ENCODE results near the gene SHH.

SHH gene

DNA sequence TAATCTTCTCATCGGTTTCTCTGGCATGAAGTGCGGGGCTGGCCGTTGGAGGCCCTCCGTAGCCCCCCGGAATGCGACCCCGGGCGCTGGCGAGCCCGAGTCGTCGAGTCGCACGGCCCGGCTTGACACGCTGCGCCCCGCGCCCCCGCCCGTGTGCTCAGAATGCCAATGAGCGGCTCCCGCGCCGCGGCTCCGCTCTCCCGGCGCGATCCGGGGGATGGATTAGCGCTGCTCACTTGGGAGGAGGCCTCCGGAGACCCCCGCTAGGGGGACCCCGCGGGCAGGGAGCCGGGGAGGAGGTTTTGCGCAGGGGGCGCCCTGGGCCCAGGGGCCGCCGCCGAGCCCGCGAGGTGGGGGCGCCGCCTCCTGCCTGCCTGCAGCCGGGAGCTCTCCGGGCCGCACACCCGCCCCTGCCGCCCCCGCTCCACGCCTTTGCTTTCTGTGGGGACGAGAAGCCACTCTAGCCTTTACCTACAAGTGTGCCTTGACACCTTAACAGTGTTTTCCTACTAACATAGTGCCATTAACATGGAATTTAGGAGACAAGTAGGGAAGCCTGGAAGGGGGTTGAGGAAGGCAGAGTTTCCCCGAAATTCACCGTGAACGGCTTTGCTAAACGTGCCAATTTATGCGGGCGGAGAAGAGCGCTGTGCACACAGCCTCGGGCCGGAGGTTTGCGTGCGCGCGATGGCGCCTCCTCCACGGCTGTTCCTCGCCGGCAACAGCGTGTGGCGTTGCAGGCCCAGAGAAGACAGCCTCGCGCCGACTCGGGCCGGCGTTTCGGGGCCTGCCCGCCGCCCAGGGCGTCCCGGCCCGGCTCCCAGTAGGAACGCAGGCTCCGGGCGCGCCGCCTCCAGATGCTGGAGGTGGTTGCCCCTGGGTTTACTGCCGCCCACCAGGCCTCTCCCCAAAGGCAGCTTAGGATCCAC, 7.1 kb downstream of the SHH start:
- DNase-seq = no peak

GRCh38 chr7:155804431-155804831, 7.8 kb downstream of the SHH start:
- DNase-seq = no peak

- no peak for DNase-seq
Measured at GRCh38 chr7:155803418-155804376, 8.6 kb downstream of the SHH start.

DNA sequence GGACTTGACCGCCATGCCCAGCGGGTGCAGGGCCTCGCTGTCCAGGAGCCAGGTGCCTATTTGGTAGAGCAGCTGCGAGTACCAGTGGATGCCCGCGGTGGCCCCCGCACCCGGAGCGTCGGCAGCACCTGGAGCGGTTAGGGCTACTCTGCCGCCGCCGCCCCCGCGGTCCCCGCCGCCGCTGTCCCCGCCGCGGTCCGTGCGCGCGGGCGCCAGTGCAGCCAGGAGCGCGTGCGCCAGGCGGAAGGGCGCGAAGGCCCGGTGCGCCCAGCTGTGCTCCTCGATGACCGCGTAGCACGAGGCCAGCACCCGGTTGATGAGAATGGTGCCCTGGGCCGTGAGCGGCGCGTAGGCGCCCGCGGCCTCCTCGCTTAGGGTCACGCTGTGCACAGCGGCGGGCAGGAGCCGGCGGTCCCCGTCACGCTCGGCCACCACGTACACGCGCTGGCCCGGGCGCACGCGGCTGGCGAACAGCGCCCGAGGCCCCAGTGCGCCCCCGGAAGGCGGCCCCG, 9.3 kb downstream of the SHH start:
- no peak for DNase-seq

DNA sequence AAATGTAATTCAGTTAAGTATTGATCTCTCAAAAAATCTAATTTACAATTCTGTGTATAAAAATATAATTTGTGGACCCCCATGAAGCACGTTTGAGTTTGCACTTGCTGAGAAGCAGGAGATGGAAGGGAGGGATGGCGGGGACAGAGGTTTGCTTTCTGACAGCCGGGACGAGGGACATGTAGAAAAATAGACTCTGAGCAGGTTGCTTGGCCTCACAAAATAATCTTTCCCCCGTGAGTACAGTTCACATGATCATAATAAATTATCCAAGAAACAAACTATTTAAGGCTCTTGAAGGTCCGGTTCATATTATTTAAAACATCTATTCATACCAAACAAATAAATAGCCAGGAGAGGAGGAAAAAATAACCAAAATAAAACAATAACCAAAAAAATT, 10.0 kb downstream of the SHH start:
- DNase-seq = no peak

GRCh38 chr7:155800741-155801267, 11.5 kb downstream of the SHH start:
- DNase-seq = no peak

GRCh38 chr7:155800301-155800700, 12.0 kb downstream of the SHH start:
- no peak for DNase-seq

DNA sequence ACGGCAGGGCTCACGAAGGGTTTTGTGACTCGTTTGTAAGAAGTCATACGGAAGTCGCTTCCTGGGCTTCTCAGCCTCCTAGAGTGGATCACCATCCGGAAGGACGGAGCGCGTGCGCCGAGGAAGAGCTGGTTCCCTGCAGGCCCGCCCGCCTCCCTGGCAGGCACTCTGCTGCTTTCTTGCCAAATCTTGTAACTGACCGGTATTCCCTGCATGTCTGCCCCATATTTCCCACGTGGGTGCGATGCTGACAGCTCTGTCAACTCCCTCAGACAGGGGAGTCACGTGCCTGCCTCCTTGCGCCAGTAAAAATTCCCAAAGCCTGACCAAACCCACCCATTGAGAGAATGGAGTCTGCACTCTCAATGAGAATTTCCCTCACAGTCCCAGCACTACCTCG, 12.7 kb downstream of the SHH start:
- no peak for DNase-seq

DNA sequence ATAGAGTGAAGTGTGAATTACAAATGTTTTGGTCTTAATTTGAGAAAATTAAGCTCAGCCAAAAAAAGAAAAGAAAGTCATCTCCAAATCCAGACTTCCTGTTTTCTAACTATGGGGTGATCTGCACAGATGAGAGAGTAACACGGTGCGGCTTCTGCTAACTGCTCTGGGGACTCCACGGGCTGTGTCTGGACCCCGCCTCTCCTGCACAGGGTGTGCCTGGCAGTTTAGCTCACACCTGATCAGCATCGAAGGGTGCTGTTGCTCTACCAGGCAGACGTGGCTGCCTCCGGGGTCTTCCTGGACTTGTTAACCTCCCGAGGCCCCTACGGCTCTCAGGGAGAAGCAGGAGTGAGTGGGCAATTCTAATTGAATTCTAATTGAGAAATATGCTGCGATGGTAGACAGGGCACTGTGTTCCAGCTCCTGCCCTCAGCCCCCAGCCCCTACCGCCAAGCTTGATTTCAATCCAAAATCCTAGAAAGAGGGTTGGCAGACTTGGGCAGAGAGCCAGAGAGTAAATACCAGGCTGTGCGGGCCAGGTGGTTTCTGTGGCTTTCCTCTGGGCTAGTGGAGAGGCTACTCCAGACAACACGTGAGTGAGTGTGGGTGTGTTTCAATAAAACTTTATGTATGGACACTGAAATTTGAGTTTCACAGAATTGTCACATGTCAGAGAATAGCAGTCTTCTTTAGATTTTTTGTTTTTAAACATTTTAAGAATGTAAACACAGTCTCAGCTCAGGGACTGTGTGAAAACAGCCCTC, 13.4 kb downstream of the SHH start:
- no peak for DNase-seq

DNA sequence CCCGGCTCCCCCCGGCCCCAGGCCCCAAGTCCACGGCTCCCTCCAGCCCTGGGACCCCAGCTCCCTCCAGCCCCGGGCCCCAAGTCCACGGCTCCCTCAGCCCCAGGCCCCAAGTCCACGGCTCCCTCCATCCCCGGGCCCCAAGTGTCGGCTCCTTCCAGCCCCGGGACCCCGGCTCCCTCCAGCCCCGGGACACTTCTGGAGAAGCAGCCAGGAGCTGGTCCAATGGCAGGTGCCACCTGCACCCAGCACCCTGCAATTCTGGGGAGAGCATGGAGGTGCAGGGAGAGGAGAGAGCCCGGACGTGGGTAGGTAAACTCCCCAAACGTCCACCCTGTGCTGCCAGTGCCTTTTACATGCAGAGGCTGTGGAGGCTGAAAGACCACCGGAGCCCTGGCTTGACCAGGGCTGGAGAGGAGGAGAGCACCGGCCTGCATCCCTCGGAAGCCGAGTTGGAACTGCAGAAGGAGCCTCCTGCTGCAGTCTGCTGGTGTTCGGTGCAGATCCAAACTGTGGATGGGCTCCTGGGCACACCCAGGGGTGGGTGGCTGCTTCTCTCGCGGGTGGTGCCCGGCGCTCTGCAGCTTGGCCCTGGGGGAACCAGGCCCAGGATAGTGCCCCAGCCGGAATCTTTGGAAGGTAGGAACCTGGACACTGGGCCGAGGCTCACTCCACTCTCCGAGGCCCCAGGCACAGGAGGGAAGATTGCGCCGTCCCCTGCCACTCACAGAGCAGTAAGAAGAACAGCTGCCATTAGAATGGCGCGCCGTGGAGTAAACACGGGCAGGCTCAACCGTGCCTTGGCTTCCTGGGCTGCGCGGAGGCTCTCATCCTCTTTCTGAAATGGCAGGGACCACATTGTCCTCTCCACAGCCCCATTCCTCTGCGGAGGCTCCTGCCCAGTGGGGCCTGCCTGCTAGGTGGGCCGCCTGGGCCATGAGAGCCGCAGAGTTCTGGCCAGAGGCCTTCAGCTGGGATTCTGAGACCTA, 14.7 kb downstream of the SHH start:
- no peak for DNase-seq

DNA sequence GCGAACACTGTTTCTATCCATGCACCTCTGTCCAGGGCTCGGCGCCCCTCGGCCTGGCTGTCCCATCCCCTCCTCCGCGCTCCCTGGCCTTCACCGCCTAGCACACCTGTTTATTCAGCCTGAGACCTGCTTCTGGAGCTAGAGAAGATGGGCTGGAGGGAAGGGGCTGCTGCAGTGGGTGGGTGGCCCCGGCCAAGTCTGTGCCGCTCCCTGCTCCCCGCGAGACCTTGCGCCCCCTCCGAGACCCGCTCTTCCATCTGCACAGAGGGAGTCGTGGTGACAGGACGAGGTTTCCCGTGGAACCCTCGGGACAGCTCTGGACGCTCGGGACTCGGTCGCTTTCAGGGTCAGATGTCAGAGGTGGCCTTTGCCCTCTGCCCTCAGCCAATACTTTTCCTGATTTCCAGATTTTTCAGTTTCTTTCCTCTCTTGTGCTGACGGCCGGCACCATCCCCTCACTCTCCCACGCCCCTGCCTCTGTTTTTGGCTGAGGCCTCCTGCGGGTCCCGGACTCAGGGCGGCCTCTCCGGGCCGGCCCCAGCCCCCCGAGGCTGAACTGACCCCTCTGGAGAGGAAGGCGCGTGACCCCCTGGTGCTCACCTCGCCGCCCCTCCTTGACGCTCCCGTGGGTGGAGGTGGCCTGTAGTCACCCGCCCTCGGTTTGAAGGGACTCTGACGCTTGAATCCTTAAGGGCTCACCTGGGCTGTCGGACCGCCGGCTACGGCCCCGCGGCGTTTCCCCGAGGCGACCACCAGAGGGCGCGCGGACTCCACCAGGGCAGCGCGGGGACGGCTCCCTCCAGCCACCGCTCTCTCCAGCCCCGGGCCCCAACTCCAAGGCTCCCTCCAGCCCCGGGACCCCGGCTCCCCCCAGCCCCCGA, 15.6 kb downstream of the SHH start:
- DNase-seq = no peak

- DNase-seq = no peak
Measured at GRCh38 chr7:155795951-155796350, 16.3 kb downstream of the SHH start.

DNA sequence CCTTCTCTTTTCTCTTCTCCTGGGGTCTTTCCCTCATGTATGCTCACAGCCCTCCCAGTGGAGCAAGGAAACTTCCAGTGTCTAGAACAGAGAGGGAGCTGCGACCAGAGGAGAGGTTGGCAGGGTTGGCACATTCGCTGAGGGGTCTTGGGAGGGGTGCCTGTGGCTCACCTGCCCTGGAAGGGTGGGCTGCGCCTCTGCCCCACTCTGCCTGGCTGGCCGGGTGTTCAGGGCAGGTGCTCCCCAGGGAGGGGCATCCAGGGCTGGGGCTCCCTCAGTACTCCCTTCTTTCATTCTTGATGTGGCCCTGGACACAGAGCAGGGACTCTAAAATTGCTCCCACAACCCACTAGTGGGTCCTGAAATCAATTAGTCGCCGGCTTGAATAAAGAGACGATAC, 16.9 kb downstream of the SHH start:
- no peak for DNase-seq

GRCh38 chr7:155794196-155794595, 18.1 kb downstream of the SHH start:
- no peak for DNase-seq

DNA sequence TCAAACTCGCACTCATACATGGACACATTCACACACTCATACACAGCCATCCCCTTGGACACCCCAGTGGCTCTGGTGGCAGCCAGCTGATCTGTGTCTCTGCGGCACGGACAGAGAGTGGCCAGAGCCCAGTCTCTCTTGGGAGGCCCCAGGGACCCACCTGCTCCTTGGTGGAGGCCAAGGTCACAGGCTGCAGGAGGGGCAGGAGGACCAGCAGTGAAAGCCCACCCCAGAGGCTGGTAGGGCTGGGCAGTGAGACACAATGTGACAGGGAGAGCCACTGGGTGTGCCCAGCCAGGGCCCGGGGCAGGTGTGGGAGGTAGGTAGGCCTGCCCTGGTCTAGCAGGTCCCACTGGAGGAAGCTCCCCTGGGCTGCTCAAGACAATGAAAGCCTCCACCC, 18.5 kb downstream of the SHH start:
- no peak for DNase-seq

DNA sequence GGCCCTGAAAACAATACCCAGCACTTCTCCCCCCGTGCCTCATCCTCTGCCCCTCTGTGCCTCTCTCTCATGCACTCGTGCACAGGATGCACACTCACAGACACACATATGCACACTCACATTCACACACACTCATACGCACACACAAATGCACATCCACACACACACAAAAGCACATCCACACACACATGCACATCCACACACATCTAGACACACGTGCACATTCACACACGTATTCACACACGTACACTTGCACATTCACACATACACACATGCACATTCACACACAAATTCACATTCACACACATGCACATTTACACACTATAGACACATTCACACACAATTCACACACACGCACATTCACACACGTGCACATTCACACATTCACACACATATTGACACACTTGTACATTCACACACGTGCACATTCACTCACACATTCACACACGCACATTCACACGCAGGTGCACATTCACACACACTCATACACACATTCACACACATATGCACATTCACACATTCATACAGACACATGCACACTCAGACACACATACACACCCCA, 19.2 kb downstream of the SHH start:
- DNase-seq = no peak

DNA sequence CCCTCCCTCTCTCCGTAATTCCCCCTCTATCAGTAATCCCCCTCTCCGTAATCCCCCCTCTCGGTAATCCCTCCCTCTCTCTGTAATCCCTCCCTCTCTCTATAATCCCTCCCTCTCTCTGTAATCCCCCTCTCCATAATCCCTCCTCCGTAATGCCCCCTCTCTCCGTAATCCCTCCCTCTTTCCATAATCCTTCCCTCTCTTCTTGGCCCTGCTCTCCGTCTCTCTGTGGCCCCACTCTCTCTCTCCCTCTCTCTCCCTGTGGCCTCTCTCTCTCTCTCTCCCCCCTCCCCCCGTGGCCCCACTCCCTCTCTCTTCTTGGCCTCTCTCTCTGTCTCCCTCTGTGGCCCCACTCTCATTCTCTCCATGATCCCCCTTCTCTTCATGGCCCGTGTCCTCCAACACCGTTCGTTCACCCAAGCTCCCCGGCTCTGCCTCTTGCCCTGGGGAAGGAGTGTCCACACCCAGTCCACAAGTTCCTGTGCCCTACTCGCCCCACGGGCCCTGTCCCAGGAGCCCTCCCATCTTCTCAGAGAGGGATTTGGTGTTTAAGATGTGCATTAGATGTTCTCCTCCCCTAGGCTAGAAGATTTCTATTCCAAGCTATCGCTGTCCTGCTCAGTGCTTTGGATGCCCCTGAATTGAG, 19.8 kb downstream of the SHH start:
- no peak for DNase-seq

DNA sequence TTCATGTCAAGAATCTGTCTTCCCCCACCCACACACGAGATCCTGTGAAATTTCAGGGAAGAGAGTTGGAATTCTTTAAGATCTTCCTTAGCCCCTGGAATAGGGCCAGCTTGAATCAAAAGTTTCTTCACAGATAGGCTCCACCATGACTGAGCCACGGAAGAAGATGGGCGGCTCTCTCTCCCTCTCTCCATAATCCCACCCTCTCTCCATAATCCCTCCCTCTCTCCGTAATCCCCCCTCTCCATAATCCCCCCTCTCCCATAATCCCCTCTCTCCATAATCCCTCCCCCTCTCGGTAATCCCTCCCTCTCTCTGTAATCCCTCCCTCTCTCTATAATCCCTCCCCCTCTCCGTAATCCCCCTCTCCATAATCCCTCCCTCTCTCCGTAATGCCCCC, 20.4 kb downstream of the SHH start:
- no peak for DNase-seq

- no peak for DNase-seq
Measured at GRCh38 chr7:155791214-155791737, 21.0 kb downstream of the SHH start.

Data from NCI-H2081 treated with DMSO at 0.1 percent for 48 hours (cell line).